Measurements from ENCODE around the gene LGR5.

The LGR5 gene

DNA sequence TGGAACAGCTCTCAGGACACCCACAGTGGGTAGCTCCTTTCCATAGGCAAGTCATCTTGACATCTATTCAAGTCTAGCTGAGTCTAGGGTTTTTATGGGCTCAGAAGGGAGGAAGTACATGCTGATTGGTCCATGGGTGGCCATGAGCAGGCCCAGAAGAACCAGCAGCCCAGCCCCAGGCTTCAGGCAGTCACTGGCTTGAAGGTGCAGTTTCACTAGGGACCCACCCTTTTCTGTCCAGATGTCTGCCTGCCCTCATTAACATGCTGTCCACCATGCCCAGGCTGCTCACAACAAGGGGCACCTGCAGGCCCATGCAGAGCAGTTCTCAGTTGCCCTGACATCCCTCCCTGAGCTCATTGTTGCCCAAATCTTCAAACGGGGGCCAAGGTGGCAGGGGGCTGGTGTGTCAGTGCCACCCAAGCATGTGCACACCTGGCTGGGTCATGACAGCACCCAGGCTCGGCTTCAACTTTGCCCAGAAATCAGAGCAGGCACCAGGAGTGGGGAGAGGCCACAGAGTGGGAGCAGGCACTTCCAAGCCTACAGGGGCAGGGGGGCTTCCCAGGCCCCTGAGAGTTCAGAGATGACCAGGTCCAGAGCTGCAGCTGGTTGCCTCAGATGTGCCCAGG, 18.7 kb upstream of the LGR5 start:
- no peak for DNase-seq (ENCODE audit: low read depth in 2 of 2)
- TF ChIP-seq, protein P1, sequence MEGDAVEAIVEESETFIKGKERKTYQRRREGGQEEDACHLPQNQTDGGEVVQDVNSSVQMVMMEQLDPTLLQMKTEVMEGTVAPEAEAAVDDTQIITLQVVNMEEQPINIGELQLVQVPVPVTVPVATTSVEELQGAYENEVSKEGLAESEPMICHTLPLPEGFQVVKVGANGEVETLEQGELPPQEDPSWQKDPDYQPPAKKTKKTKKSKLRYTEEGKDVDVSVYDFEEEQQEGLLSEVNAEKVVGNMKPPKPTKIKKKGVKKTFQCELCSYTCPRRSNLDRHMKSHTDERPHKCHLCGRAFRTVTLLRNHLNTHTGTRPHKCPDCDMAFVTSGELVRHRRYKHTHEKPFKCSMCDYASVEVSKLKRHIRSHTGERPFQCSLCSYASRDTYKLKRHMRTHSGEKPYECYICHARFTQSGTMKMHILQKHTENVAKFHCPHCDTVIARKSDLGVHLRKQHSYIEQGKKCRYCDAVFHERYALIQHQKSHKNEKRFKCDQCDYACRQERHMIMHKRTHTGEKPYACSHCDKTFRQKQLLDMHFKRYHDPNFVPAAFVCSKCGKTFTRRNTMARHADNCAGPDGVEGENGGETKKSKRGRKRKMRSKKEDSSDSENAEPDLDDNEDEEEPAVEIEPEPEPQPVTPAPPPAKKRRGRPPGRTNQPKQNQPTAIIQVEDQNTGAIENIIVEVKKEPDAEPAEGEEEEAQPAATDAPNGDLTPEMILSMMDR (IDR thresholded peaks at IDR 0.05; ENCODE audit: low read depth, low read length): no peak
- H3K4me3 ChIP-seq (replicated peaks in 1 of 2; ENCODE audit: low read depth in 2 of 2, low read length in 2 of 2): no peak overlapping the region

DNA sequence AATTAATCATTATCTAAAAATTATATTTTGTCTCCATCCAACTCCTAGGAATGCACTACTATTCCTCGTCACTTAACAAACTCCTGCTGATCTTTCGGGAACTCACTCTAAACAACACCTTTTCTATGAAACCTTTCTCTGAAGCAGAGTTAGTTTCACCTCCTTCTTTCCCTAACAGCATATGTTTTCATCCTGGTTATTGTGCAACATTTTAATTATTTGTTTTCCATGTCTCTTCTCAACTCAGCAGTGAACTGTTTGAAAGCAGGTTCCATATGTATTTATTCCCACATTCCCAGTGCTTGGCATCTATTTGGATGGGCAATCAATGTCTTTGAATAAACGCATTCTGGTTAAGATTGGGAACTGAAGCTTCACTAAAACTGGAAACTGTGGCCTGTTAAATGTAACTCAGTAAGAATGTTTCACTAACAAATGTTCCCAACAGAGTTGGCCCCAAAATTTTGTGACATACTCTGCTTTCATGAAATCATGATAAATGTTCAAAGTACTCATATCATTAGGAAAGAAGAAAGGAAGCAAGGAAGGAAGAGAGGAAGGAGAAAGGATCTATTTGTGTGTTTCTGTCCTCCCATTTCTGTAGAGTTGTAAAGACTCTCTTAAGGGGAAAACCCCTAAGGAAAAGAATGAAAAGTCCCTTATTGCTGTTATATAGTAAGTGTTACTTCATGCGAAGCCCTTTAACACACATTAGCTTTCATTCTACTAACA, 13.9 kb upstream of the LGR5 start:
- DNase-seq (ENCODE audit: low read depth in 2 of 2): no peak
- TF ChIP-seq, protein P1 (IDR thresholded peaks at IDR 0.05; ENCODE audit: low read depth, low read length): no peak
- no peak overlapping the region for H3K4me3 ChIP-seq (replicated peaks in 1 of 2; ENCODE audit: low read depth in 2 of 2, low read length in 2 of 2)

DNA sequence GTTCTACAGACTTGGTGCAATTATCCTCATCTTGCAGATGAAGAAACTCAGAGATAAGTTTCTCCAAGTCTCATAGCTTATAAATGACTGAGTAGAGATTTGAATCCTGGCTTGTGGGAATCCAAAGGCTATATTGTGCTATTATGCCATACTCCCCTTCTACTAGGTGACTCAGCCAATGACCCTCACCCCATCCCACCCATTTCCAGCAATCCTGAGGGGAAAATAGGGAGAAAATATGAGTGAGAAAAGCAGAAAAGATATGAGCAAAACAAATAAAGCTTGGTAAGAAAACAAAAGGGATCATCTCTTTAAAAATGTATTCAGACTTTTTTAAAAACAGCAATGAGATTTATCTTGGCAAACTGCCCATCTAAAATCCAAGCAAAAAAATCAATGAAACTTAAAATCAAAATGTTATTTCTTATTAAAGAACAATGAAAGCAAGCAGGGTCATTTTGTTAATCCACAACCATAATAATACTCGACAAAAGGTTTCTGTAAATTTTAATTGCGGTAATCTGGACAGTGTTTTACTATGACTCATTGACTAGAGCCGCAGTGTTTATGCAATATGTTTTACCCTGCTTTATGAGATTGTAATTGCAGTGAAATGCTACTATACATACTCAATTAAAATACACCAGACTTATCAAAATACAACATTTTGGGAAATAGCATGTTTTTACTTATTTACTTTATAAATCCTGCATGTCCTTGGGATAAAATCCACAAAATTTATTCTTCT, 13.1 kb upstream of the LGR5 start:
- TF ChIP-seq, protein P1 (IDR thresholded peaks at IDR 0.05; ENCODE audit: low read depth, low read length): no peak
- peak; percentile 26 to 43 for DNase-seq (ENCODE audit: low read depth in 2 of 2)
- H3K4me3 ChIP-seq (replicated peaks in 1 of 2; ENCODE audit: low read depth in 2 of 2, low read length in 2 of 2): no peak overlapping the region

DNA sequence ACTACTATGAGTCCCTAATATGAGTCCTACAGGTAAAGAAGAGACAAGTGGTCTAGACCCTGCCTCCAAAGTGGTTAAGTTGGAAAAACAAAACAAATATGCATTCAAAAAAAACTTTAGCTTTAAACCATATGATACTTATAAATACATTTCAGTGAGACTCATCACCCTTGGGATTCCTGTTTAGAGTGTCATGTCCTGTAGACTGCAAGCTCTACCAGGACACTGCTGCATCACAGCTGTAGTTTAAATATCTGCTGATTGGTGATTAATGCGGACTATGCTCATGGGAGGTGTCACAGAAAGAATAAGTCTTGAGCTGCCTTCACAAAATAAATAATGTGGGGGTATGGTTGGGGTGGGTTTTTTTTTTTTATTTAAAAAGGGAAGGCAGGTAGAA, 8.8 kb upstream of the LGR5 start:
- TF ChIP-seq, protein P1 (IDR thresholded peaks at IDR 0.05; ENCODE audit: low read depth, low read length): no peak
- peak in 1 of 2 donors; percentile 40 for DNase-seq (ENCODE audit: low read depth in 2 of 2)
- H3K4me3 ChIP-seq (replicated peaks in 1 of 2; ENCODE audit: low read depth in 2 of 2, low read length in 2 of 2): no peak overlapping the region

DNA sequence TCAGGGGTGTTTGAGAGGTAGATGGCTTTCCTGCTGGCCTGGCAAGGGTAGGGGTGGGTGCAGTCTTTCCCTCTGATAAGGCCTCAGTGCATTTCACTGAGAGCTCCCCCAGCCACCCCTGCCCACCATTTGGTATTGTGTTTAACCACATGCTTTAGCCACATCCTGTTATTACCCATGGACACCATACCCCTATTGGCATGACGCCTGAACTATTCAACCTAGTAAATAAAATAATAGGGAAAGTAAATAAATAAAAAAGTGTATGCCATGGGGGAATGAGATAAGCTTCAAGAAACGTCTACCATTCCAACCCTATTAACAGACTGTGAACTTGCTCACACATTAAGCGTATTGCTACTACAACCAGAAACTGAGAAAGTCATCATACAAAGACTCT, 7.6 kb upstream of the LGR5 start:
- no peak overlapping the region for H3K4me3 ChIP-seq (replicated peaks in 1 of 2; ENCODE audit: low read depth in 2 of 2, low read length in 2 of 2)
- TF ChIP-seq, protein P1 (IDR thresholded peaks at IDR 0.05; ENCODE audit: low read depth, low read length): no peak
- DNase-seq (ENCODE audit: low read depth in 2 of 2): no peak

DNA sequence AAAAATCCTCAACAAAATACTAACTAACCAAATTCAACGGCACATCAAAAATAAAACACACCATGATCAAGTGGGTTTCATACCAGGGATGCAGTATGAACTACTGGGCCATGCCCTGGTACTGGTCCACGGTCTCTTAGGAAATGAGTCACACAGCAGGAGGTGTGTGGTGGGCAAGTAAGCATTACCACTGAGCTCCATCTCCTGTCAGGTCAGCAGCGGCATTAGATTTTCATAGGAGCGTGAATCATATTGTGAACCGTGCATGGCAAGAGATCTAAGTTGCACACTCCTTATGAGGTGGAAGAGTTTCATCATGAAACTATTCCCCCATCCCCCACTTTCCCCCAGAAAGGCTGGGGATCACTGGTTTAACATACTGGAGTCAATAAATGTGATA, 6.7 kb upstream of the LGR5 start:
- H3K4me3 ChIP-seq (replicated peaks in 1 of 2; ENCODE audit: low read depth in 2 of 2, low read length in 2 of 2): no peak overlapping the region
- TF ChIP-seq, protein P1 (IDR thresholded peaks at IDR 0.05; ENCODE audit: low read depth, low read length): no peak
- no peak for DNase-seq (ENCODE audit: low read depth in 2 of 2)

Data from cardiac fibroblast (primary cell).